HG02571 (cell line): ENCODE data around the gene PRKAR1B.

ENCODE experiments used
- ATAC-seq: cut with Tn5 transposase; IDR thresholded peaks from one replicate; pipeline ENCODE4 v1.9.1; 2021; ENCODE audit warnings: mild to moderate bottlenecking, moderate library complexity; ENCODE audit not compliant: unreplicated experiment

PRKAR1B gene

DNA sequence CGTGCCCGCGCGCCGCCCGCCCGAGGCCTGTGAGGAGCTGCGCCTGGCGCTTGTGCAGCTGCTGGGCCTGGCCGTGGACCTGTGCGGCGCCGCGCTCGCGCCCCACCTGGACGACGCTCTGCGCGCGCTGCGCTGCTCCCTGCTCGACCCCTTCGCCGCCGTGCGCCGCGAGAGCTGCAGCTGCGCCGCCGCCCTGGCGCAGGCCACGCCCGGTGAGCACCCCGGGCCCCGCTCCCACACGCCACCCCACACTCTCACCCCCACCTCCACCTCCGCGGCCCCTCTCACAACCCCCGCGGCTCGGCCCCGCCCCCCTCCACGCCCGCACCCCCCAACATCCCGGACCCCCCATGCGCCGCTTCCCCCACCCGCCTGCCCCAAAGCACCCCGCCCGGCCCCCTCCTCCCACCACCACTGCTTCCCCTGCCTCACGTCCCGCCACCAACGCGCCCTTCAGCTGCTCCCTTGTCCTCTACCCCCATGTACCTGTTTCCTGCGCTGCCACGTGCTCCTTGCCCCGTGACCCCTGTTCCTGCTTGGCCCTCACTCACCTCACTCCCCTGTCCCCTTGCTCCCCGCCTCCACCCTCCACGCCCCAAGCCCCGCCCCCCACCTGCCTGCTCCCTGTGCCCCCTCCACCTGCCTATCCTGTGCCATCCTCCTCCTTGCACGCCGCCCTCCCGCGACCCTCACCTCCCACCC is at the start of gene PRKAR1B:
PRKAR1B (minus strand) TSS at position 178 of the 702 bp plus-strand sequence. CDS start 15,776 bp downstream, outside the sequence.
- peak; percentile 43 for ATAC-seq

DNA sequence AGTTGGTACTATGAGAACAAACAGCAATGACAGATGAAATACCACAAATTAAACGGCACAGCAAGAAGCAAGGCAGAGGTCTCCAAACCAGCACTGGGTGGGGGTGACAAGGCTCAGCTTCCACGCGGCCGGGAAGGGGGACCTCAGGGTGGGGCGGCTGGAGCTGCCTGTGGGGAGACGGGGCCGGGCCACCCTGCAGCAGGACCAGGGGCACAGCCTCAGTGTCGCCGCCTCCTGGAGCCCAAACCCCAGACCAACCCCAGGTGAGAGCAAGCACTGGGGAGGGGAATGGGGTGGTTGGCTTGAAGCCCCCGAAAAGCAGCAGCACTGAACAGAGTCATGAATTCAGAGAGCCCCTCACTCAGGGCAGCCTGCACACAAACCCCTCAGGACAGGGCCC is 49.3 kb upstream of the PRKAR1B start:
- no peak for ATAC-seq

- no peak for ATAC-seq
Measured at GRCh38 chr7:774161-775109, 47.4 kb upstream of the PRKAR1B start.

DNA sequence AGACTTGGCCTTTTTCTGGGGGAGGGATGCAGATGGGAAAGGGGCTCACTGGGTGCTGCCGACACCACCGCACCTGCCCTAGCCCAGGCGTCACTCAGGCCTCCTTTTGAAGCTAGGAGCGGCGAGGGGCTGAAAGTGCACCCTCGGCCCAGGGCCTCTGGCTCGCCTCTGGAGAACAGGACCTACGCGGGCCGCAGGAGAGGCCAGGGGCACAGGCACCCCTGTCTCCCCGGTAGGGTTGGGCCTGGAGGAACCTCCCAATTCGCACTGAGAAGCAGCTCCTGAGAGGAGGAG is 46.5 kb upstream of the PRKAR1B start:
- ATAC-seq = no peak

DNA sequence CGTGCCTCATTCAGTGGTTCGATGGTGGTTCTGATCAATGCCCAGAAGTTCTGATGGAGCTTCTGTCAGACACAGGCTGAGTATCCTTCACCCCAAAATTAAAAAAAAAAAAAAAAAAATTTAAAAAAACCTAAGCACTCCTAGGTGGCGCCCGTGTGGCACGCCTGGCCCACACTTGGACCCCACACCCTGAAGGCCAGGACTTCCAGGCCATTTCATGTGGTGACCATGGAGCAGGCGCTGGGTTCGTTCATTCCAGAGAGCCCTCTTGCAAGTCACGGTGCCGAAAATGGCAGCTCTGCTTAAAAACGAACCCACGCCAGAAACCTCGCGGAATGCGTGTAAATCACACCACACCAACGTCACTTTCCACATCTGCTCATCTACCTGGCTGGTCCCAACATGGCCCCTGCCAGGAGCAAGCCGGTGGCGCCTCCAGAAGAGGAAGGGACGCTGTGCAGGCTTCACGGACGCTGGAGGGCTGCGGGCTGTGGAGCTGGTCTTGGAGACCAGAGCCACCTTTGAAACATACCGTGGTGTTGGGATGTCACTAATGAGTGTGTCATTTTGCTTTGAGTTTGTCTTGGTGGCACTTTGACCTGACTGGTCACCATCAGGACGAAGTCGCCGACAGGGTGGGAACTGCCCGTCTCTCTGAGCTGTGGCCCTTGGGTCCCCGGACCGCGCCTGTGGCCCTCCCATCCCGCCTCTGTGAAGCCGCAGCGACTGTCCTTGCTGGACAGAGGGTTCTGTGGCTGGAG is 46.0 kb upstream of the PRKAR1B start:
- no peak for ATAC-seq

DNA sequence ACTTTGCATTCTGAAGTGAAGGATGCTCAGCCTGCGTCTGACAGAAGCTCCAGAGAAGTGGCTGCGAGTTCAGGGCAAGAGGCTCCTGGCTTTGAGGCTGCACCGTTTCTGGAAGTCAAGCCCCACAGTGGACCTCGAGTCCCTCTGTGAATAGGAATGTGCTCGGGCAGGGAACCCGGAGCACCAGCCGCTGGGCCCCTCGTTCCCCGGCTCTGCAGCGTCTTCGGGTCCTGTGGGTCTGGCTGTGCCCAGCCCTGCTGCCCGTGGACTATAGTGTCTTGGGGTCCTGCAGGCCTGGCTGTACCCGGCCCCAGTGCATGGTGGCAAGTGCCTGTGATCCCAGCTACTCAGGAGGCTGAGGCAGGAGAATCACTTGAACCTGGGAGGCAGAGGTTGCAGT is 45.3 kb upstream of the PRKAR1B start:
- no peak for ATAC-seq

DNA sequence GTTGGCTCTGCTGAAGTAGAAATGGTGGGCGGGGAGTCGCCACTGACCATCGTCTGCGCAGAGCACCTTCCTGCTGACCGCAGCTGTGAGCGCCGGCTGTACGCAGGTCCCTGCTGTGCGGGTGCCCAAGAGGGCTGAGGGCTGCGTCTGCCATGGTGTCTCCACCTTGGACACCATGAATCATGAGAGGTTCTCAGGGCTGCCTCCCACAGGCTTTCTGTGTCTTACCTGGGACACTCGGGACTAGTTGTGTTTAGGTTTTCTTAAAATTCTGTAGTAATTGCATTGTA is 44.9 kb upstream of the PRKAR1B start:
- ATAC-seq = no peak

GRCh38 chr7:771234-772004 is 44.3 kb upstream of the PRKAR1B start:
- no peak for ATAC-seq

DNA sequence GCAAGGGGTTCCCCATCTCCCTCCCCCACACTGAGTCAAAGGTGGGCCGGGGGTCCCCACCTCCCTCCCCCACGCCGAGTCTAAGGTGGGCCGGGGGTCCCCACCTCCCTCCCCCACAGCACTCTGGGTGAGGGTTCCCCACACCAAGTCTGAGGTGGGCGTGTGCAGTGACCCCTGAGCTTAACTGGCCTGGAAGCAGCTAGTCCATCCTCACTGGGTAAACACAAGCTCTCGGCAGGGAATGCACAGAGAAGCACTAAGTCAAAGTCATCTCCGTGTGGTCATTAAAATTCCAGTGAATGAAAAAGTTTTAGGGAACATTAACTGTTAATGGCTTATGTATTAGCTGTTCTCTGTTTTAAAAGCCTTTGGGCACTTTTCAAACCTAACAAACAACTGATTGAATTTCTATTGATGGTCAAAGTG is 43.7 kb upstream of the PRKAR1B start:
- ATAC-seq = no peak

DNA sequence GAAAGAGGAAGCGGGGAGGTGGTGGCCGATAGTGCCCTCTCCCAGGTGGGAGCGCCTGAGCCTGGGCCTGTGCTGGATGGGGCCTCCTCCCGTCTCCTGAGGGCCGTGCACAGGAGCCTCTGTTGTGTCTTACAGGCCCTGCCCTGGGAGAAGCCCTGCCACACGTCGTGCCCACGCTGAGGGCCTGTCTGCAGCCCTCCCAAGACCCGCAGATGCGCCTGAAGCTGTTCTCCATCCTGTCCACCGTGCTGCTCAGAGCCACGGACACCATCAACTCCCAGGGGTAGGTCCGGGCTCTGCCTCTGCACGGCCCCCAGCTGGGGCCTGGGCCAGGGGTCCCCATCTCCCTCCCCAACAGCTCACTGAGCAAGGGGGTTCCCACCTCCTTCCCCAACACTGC is 43.3 kb upstream of the PRKAR1B start:
- ATAC-seq = no peak

- ATAC-seq = no peak
Measured at GRCh38 chr7:768881-769504, 41.9 kb upstream of the PRKAR1B start.

GRCh38 chr7:767941-768731 is 41.1 kb upstream of the PRKAR1B start:
- no peak for ATAC-seq

DNA sequence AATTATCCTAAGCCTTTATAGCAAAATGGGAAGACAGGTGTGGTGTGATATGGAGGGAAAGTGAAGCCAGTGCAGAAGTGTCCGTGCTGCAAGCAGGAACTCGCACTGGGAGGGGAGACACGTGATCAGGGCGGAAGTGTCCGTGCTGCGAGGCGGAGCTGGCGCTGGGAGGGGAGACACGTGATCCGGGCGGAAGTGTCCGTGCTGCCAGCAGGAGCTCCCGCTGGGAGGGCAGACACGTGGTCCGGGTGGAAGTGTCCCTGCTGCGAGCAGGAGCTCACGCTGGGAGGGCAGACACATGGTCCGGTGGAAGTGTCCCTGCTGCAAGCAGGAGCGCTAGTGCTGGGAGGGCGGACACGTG is 40.5 kb upstream of the PRKAR1B start:
- ATAC-seq = no peak

GRCh38 chr7:765383-765782 is 38.3 kb upstream of the PRKAR1B start:
- no peak for ATAC-seq

- ATAC-seq = no peak
Measured at GRCh38 chr7:763762-764161, 36.7 kb upstream of the PRKAR1B start.

DNA sequence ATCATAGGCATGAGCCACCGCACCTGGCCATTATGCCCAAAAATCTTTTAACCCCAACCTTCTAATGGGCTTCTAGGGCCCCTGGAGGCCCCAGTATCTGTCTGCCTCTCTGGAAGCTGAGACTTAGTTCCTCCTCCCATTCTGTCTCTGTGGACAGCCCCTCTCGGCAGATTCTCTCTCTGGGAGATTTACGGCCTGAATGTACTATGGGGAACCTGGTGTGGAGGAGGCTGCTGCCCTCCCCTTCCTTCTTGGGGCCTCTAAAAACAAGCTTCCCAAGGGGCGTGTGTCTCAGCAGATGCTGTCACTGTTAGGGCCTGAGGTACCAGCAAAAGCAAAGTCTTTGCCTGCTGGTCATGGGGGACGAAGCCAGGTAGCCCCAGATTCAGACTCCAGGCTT is 35.8 kb upstream of the PRKAR1B start:
- no peak for ATAC-seq

DNA sequence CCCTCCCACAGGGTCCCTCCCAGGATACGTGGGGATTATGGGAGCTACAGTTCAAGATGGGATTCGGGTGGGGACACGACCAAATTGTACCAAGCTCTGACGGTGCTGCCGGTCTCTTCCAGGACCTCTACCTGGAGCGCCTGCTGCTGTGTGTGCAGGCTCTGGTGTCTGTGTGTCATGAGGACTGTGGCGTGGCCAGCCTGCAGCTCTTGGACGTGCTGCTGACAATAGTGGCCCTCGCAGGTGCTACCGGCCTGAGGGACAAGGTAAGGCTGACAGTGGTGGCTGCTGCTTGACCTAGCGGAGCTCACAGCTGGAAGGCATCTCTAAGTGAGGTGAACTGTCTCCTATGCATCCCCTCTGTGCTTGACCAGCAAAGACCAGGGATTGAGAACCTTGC is 34.5 kb upstream of the PRKAR1B start:
- ATAC-seq = no peak

GRCh38 chr7:761101-761500 is 34.0 kb upstream of the PRKAR1B start:
- no peak for ATAC-seq

GRCh38 chr7:760006-760405 is 32.9 kb upstream of the PRKAR1B start:
- ATAC-seq = no peak

- ATAC-seq = no peak
Measured at GRCh38 chr7:759569-759968, 32.5 kb upstream of the PRKAR1B start.
